ENCODE measurements around the gene ANKLE1. TPM values are rescaled to one million over a fixed set of nuclear protein-coding genes. Genes with fewer than 3 reads are reported as not detected.

The ANKLE1 gene
- total and polyA plus RNA-seq, 2 experiments from 2014 or later, result 9.1 to 20.2 TPM

GRCh38 chr19:17240062-17240752 lies 41.5 kb upstream of the ANKLE1 start:
- 0 out of 2 replicates have a peak overlapping the region, but pooled peaks have one; percentile 39 for H3K27ac ChIP-seq (ENCODE audit: low read depth)
- Mint-ChIP-seq H3K36me3 (ENCODE audit: low read depth) (peaks cover 23% of the 10 kb centered on the region), H3K27me3 (ENCODE audit: insufficient read depth, low read depth, poor library complexity) (peaks cover 20% of the 10 kb centered on the region), H3K4me1 (peaks cover 33% of the 10 kb centered on the region), H3K4me3 (no peak overlapping the region), H3K27ac (peak overlapping the region; percentile 6; the same call in 1 of the 2 replicates), H3K9me3 (no peaks in the 10 kb centered on the region)
- peaks cover 64% of the 10 kb centered on the region for H3K79me2 ChIP-seq (replicated peaks; ENCODE audit: insufficient read depth)
- H3F3A ChIP-seq (replicated peaks; ENCODE audit: low read depth), result peaks cover 36% of the 10 kb centered on the region
- no peaks in the 10 kb centered on the region for H3K36me3 ChIP-seq (ENCODE audit: insufficient read depth)
- no peak for ATAC-seq
- TF ChIP-seq ETS1 (IDR thresholded peaks at IDR 0.05), result no peak
- TF ChIP-seq NANOG (IDR thresholded peaks at IDR 0.05; ENCODE audit: borderline replicate concordance), result no peak
- no peak for TF ChIP-seq ZNF331 (CRISPR knock-in tag; IDR thresholded peaks at IDR 0.05; ENCODE audit: low read depth)
- TF ChIP-seq CTCF (conservative IDR thresholded peaks at IDR 0.05; ENCODE audit: low read depth in 2 of 2), result no peak
- no peak for TF ChIP-seq CREB1 (CRISPR knock-in tag; IDR thresholded peaks at IDR 0.05; ENCODE audit: low read depth)
- TF ChIP-seq STAT1 (IDR thresholded peaks at IDR 0.05; ENCODE audit: unreplicated experiment), result no peak
- no peak for TF ChIP-seq EZH2phosphoT487 (IDR thresholded peaks at IDR 0.05; ENCODE audit: unreplicated experiment)
- TF ChIP-seq JUNB (IDR thresholded peaks at IDR 0.05; ENCODE audit: unreplicated experiment), result no peak
- no peak for TF ChIP-seq ZNF462 (CRISPR knock-in tag; IDR thresholded peaks at IDR 0.05)
- no peak for TF ChIP-seq ZNF114 (CRISPR knock-in tag; IDR thresholded peaks at IDR 0.05)
- TF ChIP-seq POLR2AphosphoS5 (IDR thresholded peaks at IDR 0.05; ENCODE audit: low read depth), result no peak
- no peak for TF ChIP-seq REST (IDR thresholded peaks at IDR 0.05; ENCODE audit: unreplicated experiment)
- TF ChIP-seq EZH2 (IDR thresholded peaks at IDR 0.05; ENCODE audit: low read depth, unreplicated experiment), result no peak
- no peaks in the 10 kb centered on the region for H3K27me3 ChIP-seq (ENCODE audit: insufficient read depth)
- H3K4me3 ChIP-seq, result no peak overlapping the region
- H3K9me2 ChIP-seq (ENCODE audit: insufficient read depth), result no peaks in the 10 kb centered on the region
- no peak overlapping the region for H3K4me2 ChIP-seq
- no peak for DNase-seq (ENCODE audit: low spot score)
- H2AFZ ChIP-seq, result no peak overlapping the region
- H3K4me1 ChIP-seq (ENCODE audit: insufficient read depth), result peaks cover 15% of the 10 kb centered on the region
- H4K20me1 ChIP-seq (replicated peaks; ENCODE audit: insufficient read depth), result peaks cover 15% of the 10 kb centered on the region; the same call in 1 of the 2 replicates

Measured in GM23338 (cell line).